IPS-18a (cell line): ENCODE data around the gene FEM1C.

Experiments
- H3K27ac ChIP-seq: one replicate; pipeline ENCODE4 v1.5.1; 2013; ENCODE audit warnings: low read length
- H3K27me3 ChIP-seq: one replicate; pipeline ENCODE4 v1.6.1; 2013; ENCODE audit warnings: mild to moderate bottlenecking, low read length; ENCODE audit not compliant: control insufficient read depth, insufficient read depth
- H3K36me3 ChIP-seq: one replicate; pipeline ENCODE4 v1.6.1; 2013; ENCODE audit warnings: low read depth, low read length; ENCODE audit not compliant: control insufficient read depth
- H3K4me1 ChIP-seq: one replicate; pipeline ENCODE4 v1.6.1; 2013; ENCODE audit warnings: low read depth, low read length; ENCODE audit not compliant: control insufficient read depth
- H3K4me3 ChIP-seq: one replicate; pipeline ENCODE4 v1.5.1; 2013; ENCODE audit warnings: low read length
- H3K9ac ChIP-seq: one replicate; pipeline ENCODE4 v1.6.1; 2013; ENCODE audit warnings: mild to moderate bottlenecking, low read length, moderate library complexity
- H3K9me3 ChIP-seq: one replicate; pipeline ENCODE4 v1.6.1; 2013; ENCODE audit warnings: low read depth, low read length; ENCODE audit not compliant: control insufficient read depth

The FEM1C gene

GRCh38 chr5:115544436-115545350 lies at the start of gene FEM1C:
TSS of gene FEM1C (minus strand) at chr5:115544775. CDS start at chr5:115543493, 1,282 bp downstream.
- Histone ChIP-seq H3K9me3 (peaks cover 9% of the 10 kb centered on the region), H3K27ac (peak within 1 kb of the TSS; percentile 85), H3K4me3 (peak within 1 kb of the TSS; percentile 97), H3K9ac (peak within 1 kb of the TSS; percentile 96), H3K4me1 (peaks cover 37% of the 10 kb centered on the region), H3K36me3 (peaks cover 23% of the 10 kb centered on the region), H3K27me3 (no peaks in the 10 kb centered on the region)

- H3K9me3 ChIP-seq: no peaks in the 10 kb centered on the region
- no peak overlapping the region for H3K27ac ChIP-seq
- H3K4me1 ChIP-seq: no peaks in the 10 kb centered on the region
- H3K4me3 ChIP-seq: no peak overlapping the region
- H3K9ac ChIP-seq: no peak overlapping the region
- no peaks in the 10 kb centered on the region for H3K36me3 ChIP-seq
- no peaks in the 10 kb centered on the region for H3K27me3 ChIP-seq
Observed at GRCh38 chr5:115589043-115589442, 44.5 kb upstream of the FEM1C start.

GRCh38 chr5:115588640-115589039 lies 44.1 kb upstream of the FEM1C start:
- H3K36me3 ChIP-seq: no peaks in the 10 kb centered on the region
- no peaks in the 10 kb centered on the region for H3K27me3 ChIP-seq
- no peak overlapping the region for H3K27ac ChIP-seq
- H3K9ac ChIP-seq: no peak overlapping the region
- H3K9me3 ChIP-seq: no peaks in the 10 kb centered on the region
- H3K4me1 ChIP-seq: no peaks in the 10 kb centered on the region
- no peak overlapping the region for H3K4me3 ChIP-seq

GRCh38 chr5:115586525-115587146 lies 42.1 kb upstream of the FEM1C start:
- Histone ChIP-seq H3K4me1 (no peaks in the 10 kb centered on the region), H3K9me3 (no peaks in the 10 kb centered on the region), H3K4me3 (no peak overlapping the region), H3K27ac (no peak overlapping the region), H3K36me3 (no peaks in the 10 kb centered on the region), H3K27me3 (no peaks in the 10 kb centered on the region), H3K9ac (no peak overlapping the region)

GRCh38 chr5:115585265-115585664 lies 40.7 kb upstream of the FEM1C start:
- Histone ChIP-seq H3K4me3 (no peak overlapping the region), H3K27ac (no peak overlapping the region), H3K36me3 (no peaks in the 10 kb centered on the region), H3K27me3 (no peaks in the 10 kb centered on the region), H3K9me3 (no peaks in the 10 kb centered on the region), H3K4me1 (no peaks in the 10 kb centered on the region), H3K9ac (no peak overlapping the region)

- H3K4me1 ChIP-seq: no peaks in the 10 kb centered on the region
- H3K27ac ChIP-seq: no peak overlapping the region
- no peaks in the 10 kb centered on the region for H3K36me3 ChIP-seq
- no peak overlapping the region for H3K4me3 ChIP-seq
- H3K9me3 ChIP-seq: no peaks in the 10 kb centered on the region
- no peaks in the 10 kb centered on the region for H3K27me3 ChIP-seq
- H3K9ac ChIP-seq: no peak overlapping the region
Observed at GRCh38 chr5:115584501-115584900, 39.9 kb upstream of the FEM1C start.

GRCh38 chr5:115583474-115583873 lies 38.9 kb upstream of the FEM1C start:
- Histone ChIP-seq H3K36me3 (no peaks in the 10 kb centered on the region), H3K4me1 (no peaks in the 10 kb centered on the region), H3K27ac (no peak overlapping the region), H3K9me3 (no peaks in the 10 kb centered on the region), H3K4me3 (no peak overlapping the region), H3K9ac (no peak overlapping the region), H3K27me3 (no peaks in the 10 kb centered on the region)

GRCh38 chr5:115580941-115581340 lies 36.4 kb upstream of the FEM1C start:
- Histone ChIP-seq H3K9ac (no peak overlapping the region), H3K27ac (no peak overlapping the region), H3K4me3 (no peak overlapping the region), H3K27me3 (no peaks in the 10 kb centered on the region), H3K4me1 (no peaks in the 10 kb centered on the region), H3K9me3 (no peaks in the 10 kb centered on the region), H3K36me3 (no peaks in the 10 kb centered on the region)

- Histone ChIP-seq H3K4me3 (no peak overlapping the region), H3K9ac (no peak overlapping the region), H3K36me3 (no peaks in the 10 kb centered on the region), H3K27ac (no peak overlapping the region), H3K27me3 (no peaks in the 10 kb centered on the region), H3K9me3 (no peaks in the 10 kb centered on the region), H3K4me1 (no peaks in the 10 kb centered on the region)
Observed at GRCh38 chr5:115579747-115580173, 35.2 kb upstream of the FEM1C start.

GRCh38 chr5:115579216-115579615 lies 34.6 kb upstream of the FEM1C start:
- Histone ChIP-seq H3K9me3 (no peaks in the 10 kb centered on the region), H3K27ac (no peak overlapping the region), H3K4me3 (no peak overlapping the region), H3K36me3 (no peaks in the 10 kb centered on the region), H3K4me1 (no peaks in the 10 kb centered on the region), H3K27me3 (no peaks in the 10 kb centered on the region), H3K9ac (no peak overlapping the region)

- H3K27me3 ChIP-seq: no peaks in the 10 kb centered on the region
- H3K27ac ChIP-seq: no peak overlapping the region
- H3K4me3 ChIP-seq: no peak overlapping the region
- no peaks in the 10 kb centered on the region for H3K4me1 ChIP-seq
- no peak overlapping the region for H3K9ac ChIP-seq
- no peaks in the 10 kb centered on the region for H3K36me3 ChIP-seq
- H3K9me3 ChIP-seq: no peaks in the 10 kb centered on the region
Observed at GRCh38 chr5:115578657-115579056, 34.1 kb upstream of the FEM1C start.
